ENCODE data around the gene IMPA2. TPM values are rescaled to one million over a fixed set of nuclear protein-coding genes. Genes with fewer than 3 reads are reported as not detected.

Gene IMPA2
- polyA plus RNA-seq, 4 donors: 22.6 to 58.3 (median 36.8) TPM

DNA sequence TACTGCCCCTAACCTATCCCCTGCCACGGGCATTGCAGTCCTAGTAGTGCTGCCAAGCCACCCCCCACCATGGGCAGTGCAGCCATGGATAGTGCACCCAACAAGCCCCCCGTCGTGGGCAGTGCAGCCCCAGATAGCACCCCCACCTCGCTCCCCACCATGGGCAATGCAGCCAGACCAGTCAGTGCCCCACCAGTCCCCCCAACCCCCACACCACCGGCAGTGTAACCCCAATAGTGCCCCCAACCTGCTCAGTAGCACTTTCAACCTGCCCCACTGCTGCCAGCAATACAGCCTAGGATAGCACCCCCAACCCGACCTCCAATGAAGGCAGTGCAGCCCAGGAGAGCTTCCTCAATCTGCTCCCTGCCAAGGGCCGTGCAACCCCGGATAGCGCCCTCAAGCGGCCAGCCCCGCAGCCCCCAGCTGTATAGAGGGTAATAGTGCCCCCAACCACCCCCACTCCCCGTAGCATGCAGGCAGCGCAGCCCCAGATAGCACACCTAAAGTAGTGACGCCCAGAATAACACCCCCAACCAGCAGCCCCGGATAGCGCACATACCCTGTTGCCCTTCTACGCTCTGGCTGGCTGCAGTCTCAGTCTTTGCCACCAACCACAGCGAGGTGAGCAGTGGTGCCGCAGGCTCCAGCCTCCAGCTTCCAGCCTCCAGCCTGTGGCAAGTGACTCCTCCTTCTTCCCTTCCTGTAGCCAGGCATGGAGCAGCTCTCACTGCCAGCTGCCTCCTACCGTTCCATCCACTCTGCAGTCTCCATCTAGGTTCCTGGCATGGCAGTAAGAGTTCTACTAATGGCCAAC lies 66.9 kb downstream of the IMPA2 start:
- H3K27me3 ChIP-seq (ENCODE audit: control insufficient read depth in 3 of 3, insufficient read depth in 3 of 3, low read length in 3 of 3): peaks cover 0 to 1% (median 0%) of the 10 kb centered on the region in 3 donors
- no peaks in the 10 kb centered on the region for H3K36me3 ChIP-seq (ENCODE audit: control insufficient read depth in 3 of 3, insufficient read depth in 2 of 3, low read depth in 1 of 3, low read length in 3 of 3)
- H3K27ac ChIP-seq (ENCODE audit: low read depth in 1 of 3, low read length in 2 of 3): no peak overlapping the region
- FAIRE-seq (no peak), DNase-seq (no peak)
- H3K4me3 ChIP-seq (ENCODE audit: low read depth in 1 of 3, low read length in 3 of 3): no peak overlapping the region
- no peaks in the 10 kb centered on the region for H3K9me3 ChIP-seq (ENCODE audit: control insufficient read depth in 2 of 2, insufficient read depth in 1 of 2, low read depth in 1 of 2, low read length in 1 of 2)
- H3K4me1 ChIP-seq (ENCODE audit: control insufficient read depth in 3 of 3, insufficient read depth in 2 of 3, low read depth in 1 of 3, low read length in 2 of 3): no peaks in the 10 kb centered on the region
- 86 to 94% (median 92%) methylated on average over 19 to 20 of the region's 20 CpGs for WGBS, 3 donors

- 58 to 60% (median 60%) methylated on average over 2 of the region's 2 CpGs for WGBS, 3 donors
- DNase-seq: no peak
Measured at GRCh38 chr18:12048827-12049175, 67.5 kb downstream of the IMPA2 start.

DNA sequence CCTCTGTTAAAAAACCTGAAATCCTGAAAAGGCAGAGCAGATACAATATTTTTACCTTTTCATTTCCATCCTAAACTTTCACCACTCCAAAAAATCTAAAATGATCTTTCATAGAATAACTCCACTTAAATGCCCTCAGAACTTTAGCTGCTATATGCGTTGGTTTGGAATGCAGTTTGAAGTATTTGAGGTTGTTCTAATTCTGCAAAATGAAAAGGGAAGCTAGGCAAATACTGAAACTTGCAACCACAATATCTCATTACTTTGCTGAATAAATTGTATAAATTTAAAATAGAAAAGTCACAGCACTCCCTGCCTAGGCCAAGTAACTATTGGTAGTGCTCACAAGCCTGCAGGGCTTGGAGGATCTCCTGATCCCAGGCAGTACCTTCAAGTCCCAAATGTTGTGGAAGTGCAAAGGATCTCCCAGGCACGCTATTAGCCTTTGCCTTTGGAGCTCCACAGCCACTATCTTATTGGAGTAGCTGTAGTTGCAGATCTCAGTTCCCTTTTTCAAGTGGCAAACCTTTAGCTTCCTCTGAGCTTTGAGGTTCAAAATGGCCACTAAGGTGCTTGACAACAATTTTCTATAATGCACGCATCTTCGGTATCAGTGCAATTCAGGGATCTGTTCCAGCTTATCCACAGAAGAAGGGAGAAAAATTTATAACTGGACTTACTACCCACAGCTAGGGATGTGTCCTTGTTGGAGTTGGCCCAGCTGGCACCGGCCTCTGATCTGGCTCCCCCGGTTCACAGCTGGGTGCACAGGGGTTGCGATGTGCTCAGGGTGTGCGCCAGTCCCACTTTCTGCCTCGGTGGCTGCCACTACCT lies 68.9 kb downstream of the IMPA2 start:
- 70 to 78% (median 77%) methylated on average over 9 of the region's 9 CpGs for WGBS, 3 donors
- no peak overlapping the region for H3K4me3 ChIP-seq (ENCODE audit: low read depth in 1 of 3, low read length in 3 of 3)
- no peaks in the 10 kb centered on the region for H3K9me3 ChIP-seq (ENCODE audit: control insufficient read depth in 2 of 2, insufficient read depth in 1 of 2, low read depth in 1 of 2, low read length in 1 of 2)
- no peaks in the 10 kb centered on the region for H3K4me1 ChIP-seq (ENCODE audit: control insufficient read depth in 3 of 3, insufficient read depth in 2 of 3, low read depth in 1 of 3, low read length in 2 of 3)
- H3K36me3 ChIP-seq (ENCODE audit: control insufficient read depth in 3 of 3, insufficient read depth in 2 of 3, low read depth in 1 of 3, low read length in 3 of 3): no peaks in the 10 kb centered on the region
- H3K27ac ChIP-seq (ENCODE audit: low read depth in 1 of 3, low read length in 2 of 3): no peak overlapping the region
- DNase-seq (no peak), FAIRE-seq (no peak)
- H3K27me3 ChIP-seq (ENCODE audit: control insufficient read depth in 3 of 3, insufficient read depth in 3 of 3, low read length in 3 of 3): no peaks in the 10 kb centered on the region

More at GRCh38 chr18:12048827-12049175, 67.5 kb downstream of the IMPA2 start:
- Histone ChIP-seq H3K27me3 (ENCODE audit: control insufficient read depth in 3 of 3, insufficient read depth in 3 of 3, low read length in 3 of 3) (no peaks in the 10 kb centered on the region), H3K4me1 (ENCODE audit: control insufficient read depth in 3 of 3, insufficient read depth in 2 of 3, low read depth in 1 of 3, low read length in 2 of 3) (no peaks in the 10 kb centered on the region), H3K36me3 (ENCODE audit: control insufficient read depth in 3 of 3, insufficient read depth in 2 of 3, low read depth in 1 of 3, low read length in 3 of 3) (no peaks in the 10 kb centered on the region), H3K27ac (ENCODE audit: low read depth in 1 of 3, low read length in 2 of 3) (no peak overlapping the region), H3K4me3 (ENCODE audit: low read depth in 1 of 3, low read length in 3 of 3) (no peak overlapping the region), H3K9me3 (ENCODE audit: control insufficient read depth in 2 of 2, insufficient read depth in 1 of 2, low read depth in 1 of 2, low read length in 1 of 2) (no peaks in the 10 kb centered on the region)
- no peak for FAIRE-seq

DNA sequence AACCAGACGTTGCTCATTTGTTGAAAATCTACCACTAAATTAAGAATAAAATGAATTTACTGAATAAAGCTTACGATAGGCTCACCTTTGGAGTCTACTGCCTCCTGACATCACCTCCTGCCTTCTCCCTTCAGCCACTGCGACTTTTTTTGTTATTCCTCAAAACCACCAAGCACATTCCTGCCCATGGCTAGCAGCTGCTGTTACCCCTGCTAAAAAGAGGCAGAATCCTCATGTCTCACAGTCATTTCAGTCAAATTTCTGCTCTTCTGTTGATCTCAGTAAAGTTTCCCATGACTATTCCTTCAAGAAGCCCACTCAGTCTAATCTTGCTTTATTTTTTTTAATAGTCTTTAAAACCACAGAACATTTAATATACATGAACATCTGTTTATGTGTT lies 71.6 kb downstream of the IMPA2 start:
- Histone ChIP-seq H3K27ac (ENCODE audit: low read depth in 1 of 3, low read length in 2 of 3) (no peak overlapping the region), H3K4me1 (ENCODE audit: control insufficient read depth in 3 of 3, insufficient read depth in 2 of 3, low read depth in 1 of 3, low read length in 2 of 3) (no peaks in the 10 kb centered on the region), H3K36me3 (ENCODE audit: control insufficient read depth in 3 of 3, insufficient read depth in 2 of 3, low read depth in 1 of 3, low read length in 3 of 3) (no peaks in the 10 kb centered on the region), H3K4me3 (ENCODE audit: low read depth in 1 of 3, low read length in 3 of 3) (no peak overlapping the region), H3K9me3 (ENCODE audit: control insufficient read depth in 2 of 2, insufficient read depth in 1 of 2, low read depth in 1 of 2, low read length in 1 of 2) (no peaks in the 10 kb centered on the region), H3K27me3 (ENCODE audit: control insufficient read depth in 3 of 3, insufficient read depth in 3 of 3, low read length in 3 of 3) (no peaks in the 10 kb centered on the region)
- FAIRE-seq (no peak), DNase-seq (no peak)
- WGBS, 3 donors: 69 to 72% (median 70%) methylated on average over 3 of the region's 3 CpGs

- Histone ChIP-seq H3K36me3 (ENCODE audit: control insufficient read depth in 3 of 3, insufficient read depth in 2 of 3, low read depth in 1 of 3, low read length in 3 of 3) (no peaks in the 10 kb centered on the region), H3K9me3 (ENCODE audit: control insufficient read depth in 2 of 2, insufficient read depth in 1 of 2, low read depth in 1 of 2, low read length in 1 of 2) (no peaks in the 10 kb centered on the region), H3K27me3 (ENCODE audit: control insufficient read depth in 3 of 3, insufficient read depth in 3 of 3, low read length in 3 of 3) (no peaks in the 10 kb centered on the region), H3K4me3 (ENCODE audit: low read depth in 1 of 3, low read length in 3 of 3) (no peak overlapping the region), H3K27ac (ENCODE audit: low read depth in 1 of 3, low read length in 2 of 3) (no peak overlapping the region), H3K4me1 (ENCODE audit: control insufficient read depth in 3 of 3, insufficient read depth in 2 of 3, low read depth in 1 of 3, low read length in 2 of 3) (no peaks in the 10 kb centered on the region)
- DNase-seq (no peak), FAIRE-seq (no peak)
- WGBS, 3 donors: 35 to 46% (median 45%) methylated on average over 2 of the region's 2 CpGs
Measured at GRCh38 chr18:12053289-12053688, 72.0 kb downstream of the IMPA2 start.

DNA sequence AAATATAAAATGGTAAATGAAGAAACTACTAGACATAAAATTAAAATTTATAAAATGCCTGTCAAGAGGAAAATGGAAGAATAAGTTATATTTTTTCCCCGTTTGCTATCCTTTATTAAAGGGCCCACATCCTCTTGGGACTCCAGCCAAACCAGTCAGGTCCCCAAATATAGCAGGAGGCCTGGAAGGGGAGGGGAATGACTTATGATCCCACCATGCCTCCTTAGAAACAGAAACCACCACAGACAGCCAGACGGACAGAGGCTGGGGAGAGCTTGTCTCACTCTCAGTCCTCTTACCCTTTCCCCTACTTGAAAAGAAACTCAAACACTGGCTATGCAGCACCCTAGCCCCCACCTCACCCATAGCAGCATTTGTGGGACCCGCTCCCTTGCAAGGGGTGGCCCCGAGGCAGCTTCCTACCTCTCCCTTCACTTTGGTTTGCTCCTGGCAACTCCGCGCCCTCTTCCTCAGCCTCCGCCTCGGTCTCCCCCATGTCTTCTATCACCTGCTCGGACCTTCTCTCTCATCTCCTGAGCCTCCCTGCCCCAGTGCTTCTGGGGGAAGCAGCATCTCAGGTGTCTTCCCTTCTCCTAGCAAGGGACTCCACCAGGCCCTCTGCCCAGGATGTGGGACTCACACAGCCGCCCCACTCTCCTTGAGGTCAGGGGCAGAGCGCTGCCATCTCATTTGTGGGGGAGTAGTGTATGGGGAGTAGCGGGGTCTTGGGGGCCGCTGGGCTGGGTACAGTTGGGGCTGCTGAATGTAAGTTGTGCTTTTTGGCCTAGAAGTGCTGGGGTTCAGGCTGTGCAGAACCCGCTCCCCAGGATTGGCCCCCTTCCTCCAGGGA lies 75.0 kb downstream of the IMPA2 start:
- H3K27me3 ChIP-seq (ENCODE audit: control insufficient read depth in 3 of 3, insufficient read depth in 3 of 3, low read length in 3 of 3): no peaks in the 10 kb centered on the region
- H3K9me3 ChIP-seq (ENCODE audit: control insufficient read depth in 2 of 2, insufficient read depth in 1 of 2, low read depth in 1 of 2, low read length in 1 of 2): no peaks in the 10 kb centered on the region
- H3K4me3 ChIP-seq (ENCODE audit: low read depth in 1 of 3, low read length in 3 of 3): no peak overlapping the region
- WGBS, 3 donors: 70 to 75% (median 73%) methylated on average over 14 of the region's 14 CpGs
- H3K36me3 ChIP-seq (ENCODE audit: control insufficient read depth in 3 of 3, insufficient read depth in 2 of 3, low read depth in 1 of 3, low read length in 3 of 3): no peaks in the 10 kb centered on the region
- no peaks in the 10 kb centered on the region for H3K4me1 ChIP-seq (ENCODE audit: control insufficient read depth in 3 of 3, insufficient read depth in 2 of 3, low read depth in 1 of 3, low read length in 2 of 3)
- H3K27ac ChIP-seq (ENCODE audit: low read depth in 1 of 3, low read length in 2 of 3): no peak overlapping the region
- no peak for FAIRE-seq
- DNase-seq: no peak

DNA sequence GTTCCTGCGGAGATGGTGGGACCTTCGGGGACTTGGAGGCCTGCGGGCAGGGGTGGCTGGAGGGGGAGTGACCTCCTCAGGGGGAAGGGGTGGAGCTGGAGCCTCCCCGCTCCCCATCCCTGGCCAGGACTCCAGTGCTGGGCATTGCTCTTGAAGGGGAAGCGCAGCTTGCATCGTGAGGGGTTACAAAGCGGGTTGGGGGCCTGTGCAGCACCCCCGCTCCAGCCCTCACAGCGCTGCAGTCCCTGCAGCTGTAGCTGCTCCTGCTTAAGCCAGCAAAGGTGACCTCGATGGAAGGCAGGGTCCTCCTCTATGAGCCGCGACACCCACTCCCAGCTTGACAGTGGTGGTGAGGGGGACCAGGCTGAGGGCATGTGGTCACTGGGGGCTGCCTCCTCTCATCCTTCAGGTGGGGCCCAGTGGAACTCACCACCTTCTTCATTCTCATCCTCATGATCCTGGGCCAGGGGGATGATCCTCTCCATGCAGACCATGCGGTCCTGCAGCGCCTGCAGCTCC lies 75.6 kb downstream of the IMPA2 start:
- DNase-seq (no peak), FAIRE-seq (no peak)
- Histone ChIP-seq H3K27me3 (ENCODE audit: control insufficient read depth in 3 of 3, insufficient read depth in 3 of 3, low read length in 3 of 3) (no peaks in the 10 kb centered on the region), H3K9me3 (ENCODE audit: control insufficient read depth in 2 of 2, insufficient read depth in 1 of 2, low read depth in 1 of 2, low read length in 1 of 2) (no peaks in the 10 kb centered on the region), H3K4me1 (ENCODE audit: control insufficient read depth in 3 of 3, insufficient read depth in 2 of 3, low read depth in 1 of 3, low read length in 2 of 3) (no peaks in the 10 kb centered on the region), H3K36me3 (ENCODE audit: control insufficient read depth in 3 of 3, insufficient read depth in 2 of 3, low read depth in 1 of 3, low read length in 3 of 3) (no peaks in the 10 kb centered on the region), H3K27ac (ENCODE audit: low read depth in 1 of 3, low read length in 2 of 3) (no peak overlapping the region), H3K4me3 (ENCODE audit: low read depth in 1 of 3, low read length in 3 of 3) (no peak overlapping the region)
- WGBS, 3 donors: 86 to 92% (median 89%) methylated on average over 12 to 14 of the region's 14 CpGs

DNA sequence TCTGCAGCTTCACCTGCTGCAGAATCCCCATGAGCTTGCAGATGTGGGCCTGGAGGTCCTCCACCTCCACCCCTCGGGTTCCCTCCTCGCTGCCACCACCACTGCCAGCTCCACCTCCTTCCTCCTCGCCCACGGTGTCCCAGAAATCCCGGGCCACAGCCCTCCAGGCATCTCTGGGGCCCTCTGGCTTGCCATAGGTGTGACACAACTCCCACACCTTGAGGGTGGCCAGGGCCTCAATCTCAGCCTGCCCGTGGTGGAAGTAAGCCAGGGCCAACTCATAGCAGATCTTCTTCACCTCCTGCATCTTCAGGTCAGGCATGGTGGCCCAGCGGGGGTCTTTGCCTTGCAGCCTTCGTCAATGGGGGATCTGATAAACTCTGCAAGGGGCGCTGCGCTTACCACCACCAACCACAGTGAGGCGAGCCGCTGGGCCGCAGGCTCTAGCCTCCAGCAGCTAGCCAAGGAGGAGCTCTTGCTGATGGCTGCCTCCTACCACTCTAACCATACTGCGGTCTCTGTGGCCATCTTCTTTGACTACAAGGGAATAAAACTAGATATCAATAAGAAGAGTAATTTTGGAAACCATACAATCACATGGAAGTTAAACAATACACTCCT lies 76.2 kb downstream of the IMPA2 start:
- no peak for DNase-seq
- 65 to 81% (median 65%) methylated on average over 14 of the region's 14 CpGs for WGBS, 3 donors

More for the DNA sequence above, 76.2 kb downstream of the IMPA2 start:
- FAIRE-seq: no peak
- no peaks in the 10 kb centered on the region for H3K4me1 ChIP-seq (ENCODE audit: control insufficient read depth in 3 of 3, insufficient read depth in 2 of 3, low read depth in 1 of 3, low read length in 2 of 3)
- H3K36me3 ChIP-seq (ENCODE audit: control insufficient read depth in 3 of 3, insufficient read depth in 2 of 3, low read depth in 1 of 3, low read length in 3 of 3): no peaks in the 10 kb centered on the region
- H3K4me3 ChIP-seq (ENCODE audit: low read depth in 1 of 3, low read length in 3 of 3): no peak overlapping the region
- no peaks in the 10 kb centered on the region for H3K27me3 ChIP-seq (ENCODE audit: control insufficient read depth in 3 of 3, insufficient read depth in 3 of 3, low read length in 3 of 3)
- H3K9me3 ChIP-seq (ENCODE audit: control insufficient read depth in 2 of 2, insufficient read depth in 1 of 2, low read depth in 1 of 2, low read length in 1 of 2): no peaks in the 10 kb centered on the region
- no peak overlapping the region for H3K27ac ChIP-seq (ENCODE audit: low read depth in 1 of 3, low read length in 2 of 3)

Data from small intestine (tissue), 7 donors.